Measurements from ENCODE around the gene EVPL. TPM values are rescaled to one million over a fixed set of nuclear protein-coding genes. Genes with fewer than 3 reads are reported as not detected.

EVPL gene
- total RNA-seq (2016; rRNA removed; fragmentation: Illumina TruSeq; extraction: Trizol): 3.6 and 8.2 TPM in 2 replicates
- total RNA-seq (2016; cell fraction: cytosol; rRNA removed; fragmentation: Illumina TruSeq; extraction: Trizol; ENCODE audit: low read depth): 1.1 and 1.8 TPM in 2 replicates
- total RNA-seq (2016; cell fraction: insoluble cytoplasmic fraction; rRNA removed; fragmentation: Illumina TruSeq; extraction: Trizol): 2.4 and 9.2 TPM in 2 replicates
- 1.1 and 1.4 TPM in 2 replicates for total RNA-seq (2016; cell fraction: membrane; rRNA removed; fragmentation: Illumina TruSeq; extraction: Trizol)
- 8.8 and 9.0 TPM in 2 replicates for total RNA-seq (2016; cell fraction: nucleus; rRNA removed; fragmentation: Illumina TruSeq; extraction: Trizol)
- polyA plus RNA-seq (2011; rRNA removed): 2.1 and 4.3 TPM in 2 replicates
- 0.99 and 1.4 TPM in 2 replicates for polyA plus RNA-seq (2011; cell fraction: cytosol; rRNA removed)
- 26.0 and 30.5 TPM in 2 replicates for polyA plus RNA-seq (2011; cell fraction: nucleus; rRNA removed)
- polyA plus RNA-seq (2012): 3.9 and 4.6 TPM in 2 replicates
- 0.88 and 1.3 TPM in 2 replicates for polyA plus RNA-seq (2016; cell fraction: cytosol; fragmentation: Illumina TruSeq; extraction: Trizol; ENCODE audit: low read depth)
- 2.9 and 4.4 TPM in 2 replicates for polyA plus RNA-seq (2016; cell fraction: insoluble cytoplasmic fraction; fragmentation: Illumina TruSeq; extraction: Trizol; ENCODE audit: low read depth)
- polyA plus RNA-seq (2016; cell fraction: membrane; fragmentation: Illumina TruSeq; extraction: Trizol; ENCODE audit: low read depth): 1.0 and 1.6 TPM in 2 replicates
- polyA plus RNA-seq (2016; cell fraction: nucleus; fragmentation: Illumina TruSeq; extraction: Trizol; ENCODE audit: insufficient read depth, low read depth): 26.6 and 28.0 TPM in 2 replicates
- polyA minus RNA-seq (2011; rRNA and poly(A)+ RNA removed; ENCODE audit: low replicate concordance): 3.4 and 3.8 TPM in 2 replicates
- 3.0 TPM in 2 replicates for polyA minus RNA-seq (2011; cell fraction: cytosol; rRNA and poly(A)+ RNA removed)
- 4.9 and 7.6 TPM in 2 replicates for polyA minus RNA-seq (2011; cell fraction: nucleus; rRNA and poly(A)+ RNA removed)
- percentile 48 among the genes with signal in this experiment for Bru-seq, nascent RNA
- BruChase-seq, experiment 1, labeled RNA remaining after a 6-hour chase: percentile 61 among the genes with signal in this experiment
- BruChase-seq, experiment 2, labeled RNA remaining after a 2-hour chase: percentile 51 among the genes with signal in this experiment
- long read RNA-seq, experiment 1, partial matches to known transcripts: 5 of 5 reads
- long read RNA-seq, experiment 1, other reads (novel, unspliced or antisense): 0 of 5 reads
- long read RNA-seq, experiment 2, partial matches to known transcripts: 1 of 23 reads
- long read RNA-seq, experiment 2, other reads (novel, unspliced or antisense): 22 of 23 reads

DNA sequence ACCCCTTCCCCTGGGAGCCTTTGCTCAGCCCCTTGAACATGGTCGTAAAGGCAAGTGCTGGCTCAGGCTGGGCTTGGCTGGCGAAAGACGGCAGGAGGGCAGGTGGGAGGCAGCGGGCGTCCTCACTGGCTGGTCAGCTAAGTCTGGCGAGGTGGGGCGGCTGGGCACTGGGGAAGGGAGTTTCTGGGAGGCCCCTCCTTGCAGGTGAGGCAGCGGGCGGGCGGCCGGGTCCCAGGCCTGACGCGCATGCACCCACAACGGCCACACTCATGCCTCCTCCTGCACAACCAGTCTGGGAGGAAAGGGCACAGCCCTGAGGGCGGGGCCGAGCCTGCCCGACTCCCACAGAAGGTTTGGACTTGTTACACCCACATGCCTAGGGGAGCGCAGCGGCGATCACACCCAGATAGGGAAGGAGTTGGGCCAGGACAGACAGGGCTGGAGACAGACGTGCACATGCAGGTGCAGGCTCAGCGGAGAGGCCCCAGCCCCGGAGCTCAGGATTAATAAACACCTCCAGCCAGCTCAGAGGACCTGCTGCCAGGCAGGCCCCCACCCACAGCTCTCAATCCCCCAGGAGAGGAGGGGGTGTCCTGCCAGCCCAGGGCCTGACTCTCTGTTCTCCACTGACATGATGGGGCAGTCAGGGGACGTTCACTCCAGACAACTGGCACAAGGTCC lies at the start of gene EVPL:
EVPL (minus strand) TSS at position 148 of the 681 bp plus-strand sequence; CDS start at position 40, 108 bp downstream.
- no peaks in the 10 kb centered on the region for H4K20me1 ChIP-seq (ENCODE audit: insufficient read depth, low read length)
- intact Hi-C loops (cut with micrococcal nuclease; ENCODE audit: unreplicated experiment): no loop called here
- ChIA-PET POLR2A (interaction anchor here (0.6 to 1.9 kb wide), 6 partner anchors 13 to 247 kb away, joined by 3 to 5 read pairs (median 3); partner anchors contain the start of genes EXOC7 and SRP68), CTCF (ENCODE audit: low intra/inter-chr PET ratio, low total read pairs) (no interaction called here)
- peak; percentile 80 for ATAC-seq
- H2AFZ ChIP-seq (ENCODE audit: low read length): peak within 1 kb of the TSS; percentile 71
- 0% methylated on average over 5 of the region's 24 CpGs for WGBS (ENCODE audit: low lambda C conversion rate)
- FAIRE-seq: peak; percentile 82
- no peaks in the 10 kb centered on the region for H3K9me3 ChIP-seq (ENCODE audit: low read length)
- H3K9ac ChIP-seq (ENCODE audit: insufficient read depth, low read depth, low read length): peak within 1 kb of the TSS; percentile 61
- no TSS peak for BruUV-seq (replicated peaks)
- H3K79me2 ChIP-seq (ENCODE audit: insufficient read depth, low read length): no peaks in the 10 kb centered on the region
- DNase-seq (ENCODE audit: low spot score): peak; percentile 79
- peak within 1 kb of the TSS; percentile 95 for H3K4me2 ChIP-seq (ENCODE audit: low read depth, low read length)
- in situ Hi-C loops (cut with HindIII; ENCODE audit: extremely low pct_ligation_motif_present, low pct_unique_long_range_greater_than_20kb): no loop called here
- H3K4me1 ChIP-seq (ENCODE audit: insufficient read depth, low read length): peaks cover 58% of the 10 kb centered on the region
- peaks cover 1 to 7% of the 10 kb centered on the region in 2 experiments; a peak in 3 of 5 replicates for H3K36me3 ChIP-seq (replicated peaks in 1 of 2; ENCODE audit: control insufficient read depth in 1 of 2, insufficient read depth in 2 of 2, low read length in 2 of 2)
- peak within 1 kb of the TSS; percentile 65 to 83 (median 69) for H3K4me3 ChIP-seq (replicated peaks in 1 of 3; ENCODE audit: insufficient read depth in 1 of 3, low read depth in 2 of 3, low read length in 3 of 3)
- peak within 1 kb of the TSS; percentile 69 for H3K27ac ChIP-seq (ENCODE audit: extremely low read length, insufficient read depth, low read length)
- H3K27me3 ChIP-seq (ENCODE audit: control insufficient read depth in 1 of 2, insufficient read depth in 2 of 2, low read length in 2 of 2): no peaks in the 10 kb centered on the region; a peak in 1 of 5 replicates
- TF ChIP-seq PAF1 (CRISPR knock-in tag; IDR thresholded peaks at IDR 0.05) (no peak), ZNF562 (CRISPR knock-in tag; IDR thresholded peaks at IDR 0.05; ENCODE audit: borderline replicate concordance) (no peak), ARID4A (CRISPR knock-in tag; IDR thresholded peaks at IDR 0.05; ENCODE audit: borderline replicate concordance) (peak; percentile 88), ZNF768 (CRISPR knock-in tag; IDR thresholded peaks at IDR 0.05) (peak; percentile 31; the same call in 1 of the 2 replicates), SP1 (IDR thresholded peaks at IDR 0.05) (no peak), SP1 (CRISPR knock-in tag; IDR thresholded peaks at IDR 0.05) (peak; percentile 77), POLR2A (IDR thresholded peaks at IDR 0.05; ENCODE audit: insufficient read depth in 1 of 2, low read depth in 2 of 2, low read length in 2 of 2) (peak; percentile 63 to 76), HOXA5 (CRISPR knock-in tag; IDR thresholded peaks at IDR 0.05) (peak; percentile 46; the same call in 1 of the 2 replicates)
- TF ChIP-seq, protein P1, sequence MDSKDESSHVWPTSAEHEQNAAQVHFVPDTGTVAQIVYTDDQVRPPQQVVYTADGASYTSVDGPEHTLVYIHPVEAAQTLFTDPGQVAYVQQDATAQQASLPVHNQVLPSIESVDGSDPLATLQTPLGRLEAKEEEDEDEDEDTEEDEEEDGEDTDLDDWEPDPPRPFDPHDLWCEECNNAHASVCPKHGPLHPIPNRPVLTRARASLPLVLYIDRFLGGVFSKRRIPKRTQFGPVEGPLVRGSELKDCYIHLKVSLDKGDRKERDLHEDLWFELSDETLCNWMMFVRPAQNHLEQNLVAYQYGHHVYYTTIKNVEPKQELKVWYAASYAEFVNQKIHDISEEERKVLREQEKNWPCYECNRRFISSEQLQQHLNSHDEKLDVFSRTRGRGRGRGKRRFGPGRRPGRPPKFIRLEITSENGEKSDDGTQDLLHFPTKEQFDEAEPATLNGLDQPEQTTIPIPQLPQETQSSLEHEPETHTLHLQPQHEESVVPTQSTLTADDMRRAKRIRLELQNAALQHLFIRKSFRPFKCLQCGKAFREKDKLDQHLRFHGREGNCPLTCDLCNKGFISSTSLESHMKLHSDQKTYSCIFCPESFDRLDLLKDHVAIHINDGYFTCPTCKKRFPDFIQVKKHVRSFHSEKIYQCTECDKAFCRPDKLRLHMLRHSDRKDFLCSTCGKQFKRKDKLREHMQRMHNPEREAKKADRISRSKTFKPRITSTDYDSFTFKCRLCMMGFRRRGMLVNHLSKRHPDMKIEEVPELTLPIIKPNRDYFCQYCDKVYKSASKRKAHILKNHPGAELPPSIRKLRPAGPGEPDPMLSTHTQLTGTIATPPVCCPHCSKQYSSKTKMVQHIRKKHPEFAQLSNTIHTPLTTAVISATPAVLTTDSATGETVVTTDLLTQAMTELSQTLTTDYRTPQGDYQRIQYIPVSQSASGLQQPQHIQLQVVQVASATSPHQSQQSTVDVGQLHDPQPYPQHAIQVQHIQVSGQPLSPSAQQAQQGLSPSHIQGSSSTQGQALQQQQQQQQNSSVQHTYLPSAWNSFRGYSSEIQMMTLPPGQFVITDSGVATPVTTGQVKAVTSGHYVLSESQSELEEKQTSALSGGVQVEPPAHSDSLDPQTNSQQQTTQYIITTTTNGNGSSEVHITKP (CRISPR knock-in tag; IDR thresholded peaks at IDR 0.05; ENCODE audit: low read depth): peak; percentile 56

Data from HepG2 (cell line).